ENCODE measurements around the gene SPR. TPM values are rescaled to one million over a fixed set of nuclear protein-coding genes. Genes with fewer than 3 reads are reported as not detected.
"Not testable (repeated sequence)": the region's sequence is repeated elsewhere in the genome, so short reads cannot be mapped to it uniquely, and the experiment has no call there.

The SPR gene
- total RNA-seq, 2 donors from 2014 or later = 29.2 to 47.7 TPM

DNA sequence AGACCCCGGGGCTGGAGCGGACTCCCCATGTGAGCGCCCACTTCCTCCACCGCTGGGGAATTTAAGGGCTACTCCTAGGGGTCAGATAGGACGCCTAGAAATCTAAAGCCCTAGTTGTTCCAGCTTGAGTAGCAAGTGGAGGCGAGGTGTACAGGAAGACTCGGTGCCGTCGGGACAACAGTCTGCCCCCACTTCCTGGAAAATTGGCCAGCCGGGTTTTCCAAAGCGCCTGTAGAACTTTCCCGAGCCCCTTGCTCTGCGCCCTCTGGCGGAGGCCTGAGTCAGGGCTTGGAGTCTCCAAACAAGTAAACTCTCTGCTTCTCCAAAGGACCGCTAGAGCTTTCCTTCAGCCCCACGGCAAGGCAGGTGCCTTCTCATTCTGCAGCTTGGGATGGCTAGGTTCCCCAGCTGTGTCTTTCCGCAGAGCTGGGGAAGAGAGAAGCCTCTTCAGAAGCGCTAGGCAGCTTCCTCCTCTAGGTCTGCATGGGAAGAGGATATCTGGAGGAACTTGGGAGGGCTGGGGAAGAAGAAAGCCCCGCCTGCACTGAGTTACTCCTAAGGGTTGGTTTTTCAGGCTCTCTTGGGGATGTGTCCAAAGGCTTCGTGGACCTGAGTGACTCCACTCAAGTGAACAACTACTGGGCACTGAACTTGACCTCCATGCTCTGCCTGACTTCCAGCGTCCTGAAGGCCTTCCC is 681 bp downstream of the SPR start:
- ATAC-seq = peak; percentile 82 to 84
- peak; percentile 92 for DNase-seq
- intact Hi-C loops (cut with DNase I) = no loop called here

DNA sequence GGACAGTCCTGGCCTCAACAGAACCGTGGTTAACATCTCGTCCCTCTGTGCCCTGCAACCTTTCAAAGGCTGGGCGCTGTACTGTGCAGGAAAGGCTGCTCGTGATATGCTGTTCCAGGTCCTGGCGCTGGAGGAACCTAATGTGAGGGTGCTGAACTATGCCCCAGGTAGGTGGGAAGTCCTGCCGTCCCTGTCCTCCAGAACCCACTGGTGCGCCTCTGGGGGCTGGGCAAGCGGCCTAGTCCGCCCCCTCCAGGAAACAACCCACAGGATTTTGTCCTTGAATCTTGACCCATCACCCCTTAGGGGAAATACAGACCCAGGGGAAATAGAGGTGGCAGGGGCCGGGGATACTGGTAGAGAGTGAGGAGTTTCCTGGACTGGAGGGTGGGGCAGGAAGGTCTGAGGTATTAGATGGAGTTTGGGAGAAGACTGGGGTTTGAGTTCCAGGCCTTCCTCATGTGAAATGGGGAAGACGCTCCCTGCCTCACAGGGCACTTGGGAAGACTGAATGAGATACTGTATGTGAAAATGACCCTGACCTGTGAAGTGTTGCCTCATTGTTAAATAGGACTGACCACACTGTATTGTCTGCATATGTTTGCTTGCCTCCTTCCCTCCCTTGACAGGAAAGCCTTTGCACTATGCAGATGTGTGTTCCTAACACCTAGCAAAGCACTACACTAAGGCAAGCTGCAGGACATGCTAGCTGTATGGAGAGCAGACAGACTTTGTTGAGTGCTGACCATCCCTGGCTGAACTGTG is 1.4 kb downstream of the SPR start:
- no peak for ATAC-seq
- intact Hi-C loops (cut with DNase I) = no loop called here

DNA sequence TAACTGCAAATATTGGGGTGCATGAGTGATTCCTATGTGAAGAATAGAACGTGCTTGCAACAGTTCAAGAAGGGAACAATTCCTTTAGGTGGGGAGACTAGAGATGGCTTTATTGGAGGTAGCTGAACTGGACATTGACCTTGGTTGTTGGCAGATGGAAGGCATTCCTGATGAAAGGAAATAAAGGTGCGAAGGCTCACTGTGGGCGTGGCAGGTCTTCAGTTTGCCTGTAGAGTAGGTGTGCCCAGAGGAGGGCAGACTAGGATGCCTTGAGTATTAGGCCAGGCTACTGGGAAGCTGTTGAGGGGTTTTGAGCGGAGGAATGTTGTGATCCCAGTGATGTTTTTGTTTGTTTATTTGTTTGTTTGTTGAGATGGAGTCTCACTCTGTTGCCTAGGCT is 2.8 kb downstream of the SPR start:
- DNase-seq (no peak), ATAC-seq (no peak)
- intact Hi-C loops (cut with DNase I) = loop anchor here (5.0 to 10.0 kb wide), 5 partner anchors 75 to 267 kb away; partner anchors contain the start of gene SFXN5 (in 1 of the 2)

More for the DNA sequence above, 1.4 kb downstream of the SPR start:
- no peak for DNase-seq

DNA sequence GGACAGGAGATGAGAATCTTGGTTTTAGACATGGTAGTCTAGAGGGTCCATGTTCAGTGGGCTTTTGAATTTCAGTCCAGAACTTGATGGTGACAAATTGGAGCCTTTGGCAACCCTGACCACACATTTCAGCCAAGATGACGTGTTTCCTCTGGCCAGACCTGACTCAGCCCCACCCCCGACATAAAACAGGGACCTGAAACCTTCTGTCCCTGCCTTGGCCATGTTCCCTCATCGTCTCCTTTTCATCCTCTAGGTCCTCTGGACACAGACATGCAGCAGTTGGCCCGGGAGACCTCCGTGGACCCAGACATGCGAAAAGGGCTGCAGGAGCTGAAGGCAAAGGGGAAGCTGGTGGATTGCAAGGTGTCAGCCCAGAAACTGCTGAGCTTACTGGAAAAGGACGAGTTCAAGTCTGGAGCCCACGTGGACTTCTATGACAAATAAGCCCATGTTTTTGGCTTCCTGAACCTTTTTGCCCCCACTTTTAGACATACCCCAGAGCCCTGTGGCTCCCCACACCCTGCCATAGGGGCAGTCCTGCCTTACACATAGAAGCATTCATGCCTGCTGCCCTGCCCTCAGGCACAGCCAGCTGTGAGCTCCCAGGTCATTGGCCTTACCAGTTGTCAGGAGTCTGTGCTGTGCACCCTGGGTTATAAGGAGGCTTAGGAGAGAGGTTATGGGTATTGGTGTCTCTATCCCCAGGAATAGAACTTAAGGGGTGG is 4.0 kb downstream of the SPR start:
- DNase-seq (no peak), ATAC-seq (no peak)
- intact Hi-C loops (cut with DNase I) = loop anchor here (5.0 to 10.0 kb wide), 5 partner anchors 74 to 266 kb away; partner anchors contain the start of gene SFXN5 (in 1 of the 2)

DNA sequence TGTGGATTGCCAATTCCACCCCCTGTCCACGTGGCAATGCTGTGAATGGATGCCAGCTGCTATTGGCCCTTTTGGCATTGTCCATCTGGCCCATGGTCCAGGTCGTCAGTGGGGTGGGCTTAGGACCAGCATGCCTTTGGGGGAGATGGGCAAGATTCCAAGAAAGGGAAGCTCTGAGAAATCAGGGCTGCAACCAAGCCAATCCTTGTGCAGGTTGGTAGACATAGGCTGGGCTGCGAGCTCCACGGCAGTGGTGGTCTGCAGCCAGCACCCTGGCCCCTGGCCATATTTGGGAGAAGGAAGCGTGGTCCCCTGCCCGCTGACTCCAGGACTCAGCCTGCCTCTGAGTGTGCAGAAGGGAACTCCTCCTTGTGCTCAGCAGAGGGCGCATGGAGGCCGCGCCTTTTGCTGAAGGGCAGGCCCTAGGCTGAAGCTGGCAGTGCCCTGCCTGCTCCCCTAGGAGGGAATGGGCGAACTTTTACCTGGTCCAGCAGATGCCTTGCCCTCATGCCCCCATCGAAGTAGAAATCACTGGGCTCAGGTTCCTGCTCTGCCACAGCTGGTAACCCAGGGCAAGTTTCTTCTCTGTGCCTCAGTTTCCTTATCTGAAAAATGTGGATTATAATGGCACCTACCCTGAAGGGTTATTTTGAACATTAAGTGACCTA is 5.4 kb downstream of the SPR start:
- intact Hi-C loops (cut with DNase I) = loop anchor here (2.0 to 10.0 kb wide), 6 partner anchors 72 to 270 kb away; partner anchors contain the start of gene SFXN5 (in 1 of the 2)
- peak; percentile 80 to 81 for ATAC-seq
- DNase-seq = peak; percentile 73

DNA sequence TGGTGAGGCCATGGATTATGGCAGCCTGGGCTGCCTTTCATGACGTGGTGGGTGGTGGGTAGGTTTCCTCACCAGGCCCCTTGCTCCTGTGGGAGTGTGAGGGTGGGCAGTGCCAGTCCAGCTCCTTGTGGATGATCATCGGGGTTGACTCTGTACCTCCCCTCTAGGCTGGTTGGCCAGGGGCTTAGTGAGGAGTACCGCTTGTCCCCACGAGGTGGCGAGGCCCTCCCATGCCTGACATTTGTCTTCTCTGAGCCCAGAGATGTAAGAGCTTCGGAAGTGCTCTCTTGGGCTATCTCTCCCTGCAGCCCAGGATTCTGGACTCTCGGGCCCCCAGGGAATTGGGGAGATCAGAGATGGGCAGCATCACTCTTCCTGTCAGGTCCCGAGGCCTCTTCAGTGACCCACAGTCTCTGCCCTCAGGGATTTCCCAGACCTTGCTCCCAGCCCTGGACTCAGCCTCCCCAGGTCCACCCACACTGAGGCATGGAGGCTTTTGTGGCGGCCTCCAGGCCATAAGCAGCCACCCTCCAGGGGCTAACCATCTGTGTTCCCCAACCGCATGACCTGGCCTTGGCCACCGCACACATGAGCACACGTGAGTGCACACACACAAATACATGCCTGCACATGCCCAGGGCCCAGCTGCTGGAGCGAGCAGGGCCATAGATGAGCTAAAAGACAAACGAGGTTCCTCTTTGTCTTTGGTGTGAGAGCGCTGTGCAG is 6.5 kb downstream of the SPR start:
- DNase-seq = peak; percentile 55
- intact Hi-C loops (cut with DNase I) = loop anchor here (2.0 to 10.0 kb wide), 6 partner anchors 71 to 269 kb away; partner anchors contain the start of gene SFXN5 (in 1 of the 2)
- ATAC-seq = peak; percentile 67 to 79

DNA sequence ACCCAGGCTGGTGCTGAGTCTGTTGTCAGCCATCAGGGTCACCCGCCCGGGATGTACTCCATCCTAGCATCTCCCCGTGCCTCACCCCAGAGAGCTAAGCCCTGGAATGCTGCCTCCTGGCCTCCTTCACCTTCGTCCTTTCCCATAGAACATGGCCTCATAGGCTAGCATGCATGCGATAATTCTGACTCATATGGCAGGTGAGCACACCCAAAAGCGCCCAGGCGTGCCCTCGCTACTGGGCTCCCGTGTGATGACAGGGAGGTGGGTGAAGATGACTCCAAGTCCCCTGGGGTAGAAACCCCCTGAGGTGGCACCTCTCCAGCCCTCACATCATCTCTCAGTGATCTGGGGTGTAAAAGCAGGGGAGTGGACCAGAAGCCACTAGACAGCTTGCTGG is 7.3 kb downstream of the SPR start:
- intact Hi-C loops (cut with DNase I) = loop anchor here (5.0 to 10.0 kb wide), 5 partner anchors 70 to 263 kb away; partner anchors contain the start of gene SFXN5 (in 1 of the 2)
- DNase-seq = no peak
- ATAC-seq = no peak

DNA sequence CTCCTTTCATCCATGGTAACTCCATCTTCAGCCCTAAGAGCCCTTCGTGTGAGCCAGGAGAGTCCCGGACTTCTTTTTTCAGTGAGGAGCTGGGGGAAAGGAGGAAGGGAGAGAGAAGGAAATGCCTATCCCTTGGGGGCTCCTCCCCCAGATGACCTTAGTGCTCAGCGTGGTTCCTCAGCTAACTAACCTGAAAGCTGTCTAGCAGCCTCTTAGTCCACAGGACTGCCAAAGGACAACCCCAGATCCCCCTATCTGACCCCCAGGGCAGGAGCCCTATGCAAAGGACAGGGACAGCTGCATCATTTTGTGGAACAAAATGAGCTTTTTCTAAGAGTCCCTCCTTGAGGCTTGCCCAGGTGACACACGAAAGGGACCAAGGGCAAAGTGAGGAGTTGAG is 7.9 kb downstream of the SPR start:
- DNase-seq = no peak
- intact Hi-C loops (cut with DNase I) = loop anchor here (5.0 to 10.0 kb wide), 4 partner anchors 70 to 282 kb away; partner anchors contain the start of gene SFXN5 (in 1 of the 2)
- no peak for ATAC-seq

DNA sequence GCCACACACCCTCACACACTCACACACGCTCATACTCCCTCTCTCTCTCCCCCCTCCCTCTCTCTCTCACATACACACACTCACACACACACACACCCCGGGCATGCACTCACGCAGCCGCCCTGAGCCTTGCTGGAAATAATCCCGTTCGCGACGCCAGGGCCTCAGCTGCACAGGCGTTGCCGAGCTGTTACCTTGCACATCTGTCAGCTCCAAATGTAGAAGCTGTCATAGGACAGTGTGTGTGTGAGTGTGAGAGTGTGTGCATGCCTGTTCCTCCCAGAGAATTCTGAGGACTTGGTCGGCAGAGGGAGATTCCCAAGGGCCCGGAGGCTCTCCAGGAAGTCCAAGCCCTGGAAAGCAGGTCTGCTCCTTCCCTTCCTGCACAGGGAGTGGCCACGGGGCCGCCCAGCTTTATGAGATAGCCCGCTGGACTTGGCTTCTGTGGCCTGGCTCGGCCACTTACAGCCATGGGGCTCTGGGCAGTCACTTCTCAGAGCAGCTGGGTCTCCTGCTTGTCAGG is 8.6 kb downstream of the SPR start:
- intact Hi-C loops (cut with DNase I) = loop anchor here (5.0 to 10.0 kb wide), 4 partner anchors 69 to 281 kb away; partner anchors contain the start of gene SFXN5 (in 1 of the 2)
- peak; percentile 61 for DNase-seq
- peak; percentile 28 to 46 for ATAC-seq

DNA sequence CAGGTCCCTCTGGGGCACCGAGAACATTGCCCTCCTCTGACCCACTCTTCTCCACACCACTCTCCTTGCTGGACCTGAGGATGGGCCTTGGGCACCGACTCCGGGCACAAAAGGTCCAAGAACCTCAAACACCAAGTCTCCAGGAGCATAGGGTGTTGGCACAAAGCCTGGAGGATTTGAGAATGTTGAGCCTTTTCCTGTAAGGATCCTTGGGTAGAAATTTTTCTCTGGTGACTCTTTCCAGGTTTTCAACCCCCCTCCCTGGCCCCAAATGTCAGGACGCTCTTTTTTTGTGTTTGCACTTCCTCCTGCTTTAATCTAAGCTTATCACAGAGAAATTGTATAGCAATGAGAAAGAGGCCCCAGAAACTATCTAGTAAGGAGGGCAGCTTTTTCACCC is 9.2 kb downstream of the SPR start:
- intact Hi-C loops (cut with DNase I) = loop anchor here (5.0 to 10.0 kb wide), 4 partner anchors 68 to 281 kb away; partner anchors contain the start of gene SFXN5 (in 1 of the 2)
- ATAC-seq (no peak), DNase-seq (no peak)

DNA sequence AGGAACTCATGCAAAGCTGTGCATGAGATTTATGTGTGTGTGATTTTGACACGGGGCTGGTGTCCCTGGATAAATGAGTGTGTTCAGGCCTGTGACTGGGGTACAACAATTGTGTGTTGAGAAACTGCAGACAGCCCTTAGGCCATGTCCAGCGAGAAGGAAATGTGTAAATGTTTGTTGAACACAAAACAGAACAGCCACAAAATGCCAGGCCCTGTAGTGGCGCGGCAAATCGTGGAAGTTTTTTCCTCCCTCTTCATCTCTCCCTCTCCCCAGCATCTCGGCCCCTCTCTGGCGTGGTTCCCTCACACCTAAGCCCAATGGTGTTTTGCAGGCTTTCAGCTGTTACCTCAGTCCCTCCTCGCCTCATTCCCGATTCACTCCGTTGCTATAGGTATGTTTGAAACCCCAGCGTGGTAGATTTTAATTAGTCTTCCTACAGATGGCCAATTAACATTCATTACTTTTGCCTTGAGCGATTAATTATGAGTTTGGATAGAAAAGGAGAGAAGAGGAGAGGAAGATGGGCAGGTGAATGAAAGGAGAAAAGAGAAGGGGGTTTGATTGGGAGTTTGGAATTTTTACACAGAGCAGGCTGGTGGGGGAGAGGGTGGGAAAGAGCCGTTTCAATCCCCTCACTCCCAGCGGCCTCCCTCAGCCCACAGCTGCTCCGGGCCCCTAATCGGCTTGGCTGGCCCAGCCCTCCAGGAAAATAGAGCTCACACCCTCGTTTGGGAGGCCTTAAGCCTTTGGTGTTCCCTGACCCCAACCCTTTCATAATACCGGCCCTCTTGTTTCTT is 10.8 kb downstream of the SPR start:
- DNase-seq (no peak), ATAC-seq (no peak)
- intact Hi-C loops (cut with DNase I) = loop anchor here (5.0 to 10.0 kb wide), 4 partner anchors 67 to 279 kb away; partner anchors contain the start of gene SFXN5 (in 1 of the 2)

DNA sequence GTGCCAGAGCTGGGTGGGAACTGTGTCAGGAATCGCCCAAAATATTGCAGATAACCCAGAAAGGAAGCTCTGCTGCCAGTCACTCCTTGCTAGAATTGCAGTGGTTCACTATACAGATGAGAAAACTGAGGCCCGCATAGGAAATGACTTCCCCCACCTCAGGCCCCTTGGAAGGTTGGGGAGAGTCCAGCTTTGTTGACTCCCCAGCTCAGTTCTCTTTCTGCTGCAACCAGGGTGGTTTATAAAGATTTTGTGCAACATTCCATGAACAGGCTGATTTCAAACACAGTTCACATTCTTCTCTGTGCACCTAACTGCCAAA is 11.3 kb downstream of the SPR start:
- ATAC-seq = no peak
- intact Hi-C loops (cut with DNase I) = loop anchor here (5.0 to 10.0 kb wide), 4 partner anchors 66 to 279 kb away; partner anchors contain the start of gene SFXN5 (in 1 of the 2)
- DNase-seq = no peak

DNA sequence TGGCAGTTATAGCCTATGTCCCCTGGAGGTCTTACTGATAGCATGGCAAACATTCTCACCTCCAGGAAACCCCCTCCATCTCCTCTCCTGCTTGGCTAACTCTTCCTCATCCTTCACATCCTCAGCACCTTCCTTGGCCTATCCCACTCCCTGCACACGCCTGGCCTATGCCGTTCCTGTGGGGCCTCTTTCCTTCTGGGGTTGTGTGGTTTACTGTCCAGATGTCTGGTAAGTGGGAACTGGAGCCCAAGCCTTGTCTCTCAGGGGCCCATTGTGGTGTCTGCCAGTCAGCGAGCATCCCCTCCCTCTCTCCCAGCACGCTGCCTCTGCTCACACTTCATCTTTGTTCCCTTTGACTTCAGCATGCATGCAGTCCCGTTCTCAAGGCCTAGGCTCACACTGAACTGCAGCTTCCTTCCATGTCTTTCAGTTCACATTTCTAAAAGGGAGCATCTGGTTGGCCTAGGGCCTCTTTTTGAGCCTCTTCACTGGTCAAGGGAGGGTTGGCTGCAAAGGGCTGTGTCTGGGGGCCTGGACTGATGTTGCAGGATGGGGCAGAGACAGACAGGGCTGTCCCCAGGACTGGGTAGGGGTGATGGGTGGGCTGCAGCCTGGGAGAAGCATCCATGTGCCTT is 13.1 kb downstream of the SPR start:
- intact Hi-C loops (cut with DNase I) = no loop called here
- ATAC-seq (no peak), DNase-seq (no peak)

DNA sequence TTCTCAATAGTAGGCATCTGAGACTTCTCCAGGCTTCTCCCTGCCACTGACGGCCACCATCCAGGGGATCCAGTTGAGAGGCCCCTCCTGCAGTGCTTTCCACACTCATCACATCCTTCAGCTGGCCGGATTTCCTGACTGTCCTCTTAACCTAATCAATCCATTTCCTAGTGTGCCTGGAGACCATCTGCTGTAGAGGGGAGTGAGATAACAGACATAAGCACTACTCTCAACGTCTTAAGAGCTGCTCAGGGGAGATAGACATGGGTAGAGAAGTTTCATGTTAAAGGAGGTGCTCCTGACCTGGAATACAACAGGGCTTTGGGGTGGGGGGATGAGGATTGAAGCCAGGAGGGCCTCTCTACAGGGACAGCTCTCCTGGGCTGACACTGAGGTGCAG is 14.2 kb downstream of the SPR start:
- intact Hi-C loops (cut with DNase I) = no loop called here
- no peak for DNase-seq
- no peak for ATAC-seq

DNA sequence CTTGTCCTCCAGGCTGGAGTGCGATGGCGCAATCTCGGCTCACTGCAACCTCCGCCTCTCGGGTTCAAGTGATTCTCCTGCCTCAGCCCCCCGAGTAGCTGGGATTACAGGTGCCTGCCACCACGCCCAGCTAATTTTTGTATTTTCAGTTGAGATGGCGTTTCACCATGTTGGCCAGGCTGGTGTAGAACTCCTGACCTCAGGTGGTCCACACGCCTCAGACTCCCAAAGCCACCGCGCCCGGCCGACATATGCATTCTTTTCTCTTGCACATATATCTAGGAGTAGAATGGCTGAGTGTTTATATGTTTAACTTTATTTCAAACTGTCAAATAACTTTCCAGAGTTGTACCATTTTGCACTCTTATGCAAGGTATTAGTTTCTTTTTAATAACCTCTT is 20.2 kb downstream of the SPR start:
- DNase-seq; ATAC-seq; intact Hi-C loops (cut with DNase I): not testable (repeated sequence)

DNA sequence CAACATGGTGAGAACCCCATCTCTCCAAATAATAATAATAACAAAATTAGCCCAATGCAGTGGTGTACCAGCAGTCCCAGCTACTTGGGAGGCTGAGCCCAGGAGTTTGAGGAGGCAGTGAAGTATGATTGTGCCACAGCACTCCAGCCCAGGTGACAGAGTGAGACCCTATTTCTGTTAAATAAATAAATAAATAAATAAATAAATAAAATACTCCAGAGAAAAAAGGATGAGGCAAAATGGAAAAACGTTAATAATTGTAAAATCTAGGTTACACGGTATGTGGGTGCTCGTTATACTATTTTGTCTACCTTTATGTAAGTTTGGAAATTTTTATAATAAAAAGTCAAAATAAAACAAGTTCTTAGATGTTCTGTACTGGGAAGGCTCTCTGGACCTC is 21.5 kb downstream of the SPR start:
- ATAC-seq = no peak
- no peak for DNase-seq
- intact Hi-C loops (cut with DNase I) = no loop called here

DNA sequence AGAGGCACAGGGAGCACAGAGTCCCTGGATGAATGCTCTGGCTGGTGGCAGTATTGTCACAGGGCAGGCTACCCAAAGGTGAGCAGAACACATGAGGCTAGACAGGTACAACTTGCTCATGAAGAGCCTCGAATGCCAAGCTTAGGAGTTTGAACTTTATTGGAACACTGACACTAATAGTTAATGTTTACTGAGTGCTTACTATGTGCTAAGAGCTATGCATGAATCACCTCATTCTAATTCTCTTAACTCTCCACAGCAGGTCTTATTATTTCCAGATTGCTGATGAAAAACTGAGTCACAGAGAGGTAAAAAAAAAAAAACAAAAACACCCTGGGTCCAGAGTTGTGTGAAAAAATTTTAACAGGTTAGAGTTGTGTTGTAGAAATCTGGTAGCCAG is 24.0 kb downstream of the SPR start:
- intact Hi-C loops (cut with DNase I) = no loop called here
- no peak for DNase-seq
- no peak for ATAC-seq

All from left cardiac atrium (tissue), 4 donors.